ENCODE data around the gene GLIPR1L2. TPM values are rescaled to one million over a fixed set of nuclear protein-coding genes. Genes with fewer than 3 reads are reported as not detected.

GLIPR1L2 gene
- total RNA-seq, 1 experiment from 2014 or later: not detected

DNA sequence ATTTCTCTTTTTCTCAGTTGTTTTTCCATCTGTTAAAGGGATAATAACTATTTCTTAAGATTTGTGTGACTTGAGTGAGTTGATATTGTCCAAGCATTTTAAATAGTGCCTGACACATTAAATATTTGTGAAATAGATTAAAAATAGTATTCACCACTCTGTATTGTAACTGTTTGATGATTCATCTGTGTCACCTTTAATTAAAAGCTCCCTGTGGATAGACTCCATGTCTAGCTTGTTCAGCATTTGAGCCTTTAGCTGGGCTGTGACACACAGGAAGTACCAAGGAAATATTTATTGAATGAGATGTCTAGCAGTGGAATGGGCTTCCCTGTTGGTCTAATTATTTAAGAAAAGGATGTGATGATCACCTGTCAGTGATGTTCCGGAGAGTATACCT lies 1.8 kb upstream of the GLIPR1L2 start:
- no peak overlapping the region for H3K27ac ChIP-seq (ENCODE audit: low read depth, low read length, poor library complexity, severe bottlenecking)
- no peaks in the 10 kb centered on the region for H3K36me3 ChIP-seq (ENCODE audit: insufficient read depth, low read length, poor library complexity, severe bottlenecking)
- DNase-seq (ENCODE audit: low spot score): peak; percentile 56
- H3K9me3 ChIP-seq (ENCODE audit: low read depth, low read length, poor library complexity, severe bottlenecking): no peaks in the 10 kb centered on the region
- TF ChIP-seq, protein P1, sequence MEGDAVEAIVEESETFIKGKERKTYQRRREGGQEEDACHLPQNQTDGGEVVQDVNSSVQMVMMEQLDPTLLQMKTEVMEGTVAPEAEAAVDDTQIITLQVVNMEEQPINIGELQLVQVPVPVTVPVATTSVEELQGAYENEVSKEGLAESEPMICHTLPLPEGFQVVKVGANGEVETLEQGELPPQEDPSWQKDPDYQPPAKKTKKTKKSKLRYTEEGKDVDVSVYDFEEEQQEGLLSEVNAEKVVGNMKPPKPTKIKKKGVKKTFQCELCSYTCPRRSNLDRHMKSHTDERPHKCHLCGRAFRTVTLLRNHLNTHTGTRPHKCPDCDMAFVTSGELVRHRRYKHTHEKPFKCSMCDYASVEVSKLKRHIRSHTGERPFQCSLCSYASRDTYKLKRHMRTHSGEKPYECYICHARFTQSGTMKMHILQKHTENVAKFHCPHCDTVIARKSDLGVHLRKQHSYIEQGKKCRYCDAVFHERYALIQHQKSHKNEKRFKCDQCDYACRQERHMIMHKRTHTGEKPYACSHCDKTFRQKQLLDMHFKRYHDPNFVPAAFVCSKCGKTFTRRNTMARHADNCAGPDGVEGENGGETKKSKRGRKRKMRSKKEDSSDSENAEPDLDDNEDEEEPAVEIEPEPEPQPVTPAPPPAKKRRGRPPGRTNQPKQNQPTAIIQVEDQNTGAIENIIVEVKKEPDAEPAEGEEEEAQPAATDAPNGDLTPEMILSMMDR (conservative IDR thresholded peaks at IDR 0.05; ENCODE audit: low read depth, low read length): no peak
- no peak for TF ChIP-seq EZH2 (IDR thresholded peaks at IDR 0.05; ENCODE audit: borderline replicate concordance, low read depth, low read length, poor library complexity, severe bottlenecking)
- ChIA-PET POLR2A (ENCODE audit: low non-redundant PET) (no interaction called here), CTCF (no interaction called here)
- intact Hi-C loops (cut with micrococcal nuclease; ENCODE audit: unreplicated experiment): no loop called here
- peak overlapping the region; percentile 56 for H3K4me3 ChIP-seq (ENCODE audit: low read depth, low read length, poor library complexity, severe bottlenecking)
- H3K27me3 ChIP-seq (replicated peaks; ENCODE audit: insufficient read depth, low read depth, low read length, poor library complexity): no peaks in the 10 kb centered on the region
- no TSS peak for BruUV-seq (replicated peaks)
- peaks cover 9% of the 10 kb centered on the region for H3K4me1 ChIP-seq (ENCODE audit: insufficient read depth, low read length, poor library complexity, severe bottlenecking)

DNA sequence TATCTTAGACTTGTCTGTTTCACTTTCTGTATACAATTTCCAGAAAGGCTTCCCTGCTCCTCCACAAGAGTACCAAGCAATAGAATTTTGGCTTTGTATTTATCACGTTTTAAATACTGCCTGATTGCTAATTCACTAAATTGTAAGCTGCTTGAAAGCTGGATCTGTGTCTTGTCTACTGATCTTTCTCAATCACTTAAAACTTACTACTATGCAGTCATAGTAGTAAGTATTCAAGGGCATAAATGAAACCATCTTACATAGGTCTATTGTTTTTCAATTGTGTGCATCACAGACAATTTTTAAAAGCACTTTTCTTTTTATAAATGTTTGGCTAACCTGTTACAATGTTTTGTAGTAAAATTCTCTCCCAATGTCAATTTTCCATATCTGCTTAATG lies 1.2 kb upstream of the GLIPR1L2 start:
- TF ChIP-seq, protein P1 (conservative IDR thresholded peaks at IDR 0.05; ENCODE audit: low read depth, low read length): no peak
- no peak for TF ChIP-seq EZH2 (IDR thresholded peaks at IDR 0.05; ENCODE audit: borderline replicate concordance, low read depth, low read length, poor library complexity, severe bottlenecking)
- H3K27ac ChIP-seq (ENCODE audit: low read depth, low read length, poor library complexity, severe bottlenecking): no peak overlapping the region
- no peaks in the 10 kb centered on the region for H3K27me3 ChIP-seq (replicated peaks; ENCODE audit: insufficient read depth, low read depth, low read length, poor library complexity)
- H3K9me3 ChIP-seq (ENCODE audit: low read depth, low read length, poor library complexity, severe bottlenecking): no peaks in the 10 kb centered on the region
- no peaks in the 10 kb centered on the region for H3K36me3 ChIP-seq (ENCODE audit: insufficient read depth, low read length, poor library complexity, severe bottlenecking)
- H3K4me3 ChIP-seq (ENCODE audit: low read depth, low read length, poor library complexity, severe bottlenecking): peak overlapping the region; percentile 56
- BruUV-seq (replicated peaks): no TSS peak
- H3K4me1 ChIP-seq (ENCODE audit: insufficient read depth, low read length, poor library complexity, severe bottlenecking): peaks cover 9% of the 10 kb centered on the region
- CTCF ChIA-PET: no interaction called here
- no peak for DNase-seq (ENCODE audit: low spot score)
- intact Hi-C loops (cut with micrococcal nuclease; ENCODE audit: unreplicated experiment): loop anchor here (5.0 kb wide), 2 partner anchors 57 to 93 kb away; partner anchors contain the start of genes CAPS2, GLIPR1 and GLIPR1L1
- POLR2A ChIA-PET (ENCODE audit: low non-redundant PET): no interaction called here

DNA sequence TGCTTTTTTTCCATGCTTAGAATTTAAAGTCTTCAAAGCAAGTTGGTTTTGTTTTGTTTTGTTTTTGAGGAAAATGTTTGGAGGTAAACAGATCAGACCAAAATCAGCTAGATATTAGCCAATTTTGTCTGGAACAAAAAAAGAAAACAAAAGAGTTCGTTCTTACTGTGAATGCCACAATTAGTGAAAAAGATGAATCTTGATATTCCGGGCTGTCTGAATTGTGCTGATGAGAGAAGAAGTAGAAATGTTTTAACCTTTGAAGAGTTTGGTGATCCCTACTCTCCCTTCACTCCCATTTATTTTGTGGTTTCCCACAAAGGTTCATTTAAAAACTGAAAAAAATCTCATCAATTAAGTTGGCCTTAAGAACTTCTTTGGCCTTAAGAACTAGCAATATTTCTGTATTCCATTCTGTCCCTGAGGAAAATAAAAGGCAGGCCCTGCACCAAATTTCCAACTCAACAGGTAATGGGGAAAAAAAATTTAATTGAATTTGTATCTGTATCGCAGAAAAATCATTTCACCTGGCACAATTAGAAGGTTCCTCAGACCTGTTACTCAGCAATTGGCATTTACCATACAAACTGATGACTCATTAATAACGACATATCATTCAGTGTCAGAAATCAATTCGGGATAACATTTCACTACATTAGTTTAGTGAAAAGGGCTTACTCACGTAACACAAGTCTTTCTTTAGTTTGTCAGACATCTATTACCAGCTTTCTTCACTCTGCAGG lies 562 bp upstream of the GLIPR1L2 start:
- peaks cover 9% of the 10 kb centered on the region for H3K4me1 ChIP-seq (ENCODE audit: insufficient read depth, low read length, poor library complexity, severe bottlenecking)
- H3K4me3 ChIP-seq (ENCODE audit: low read depth, low read length, poor library complexity, severe bottlenecking): peak overlapping the region; percentile 56
- no peaks in the 10 kb centered on the region for H3K9me3 ChIP-seq (ENCODE audit: low read depth, low read length, poor library complexity, severe bottlenecking)
- intact Hi-C loops (cut with micrococcal nuclease; ENCODE audit: unreplicated experiment): loop anchor here (5.0 kb wide), 2 partner anchors 58 to 92 kb away; partner anchors contain the start of genes CAPS2, GLIPR1 and GLIPR1L1
- no peaks in the 10 kb centered on the region for H3K27me3 ChIP-seq (replicated peaks; ENCODE audit: insufficient read depth, low read depth, low read length, poor library complexity)
- TSS peak; percentile 86 for BruUV-seq (replicated peaks)
- no peak for DNase-seq (ENCODE audit: low spot score)
- no peak for TF ChIP-seq EZH2 (IDR thresholded peaks at IDR 0.05; ENCODE audit: borderline replicate concordance, low read depth, low read length, poor library complexity, severe bottlenecking)
- TF ChIP-seq, protein P1 (conservative IDR thresholded peaks at IDR 0.05; ENCODE audit: low read depth, low read length): no peak
- ChIA-PET CTCF (interaction anchor here (0.6 to 1.3 kb wide), 6 partner anchors 16 to 276 kb away, joined by 3 to 9 read pairs (median 6); partner anchors contain the start of gene GLIPR1), POLR2A (ENCODE audit: low non-redundant PET) (no interaction called here)
- no peaks in the 10 kb centered on the region for H3K36me3 ChIP-seq (ENCODE audit: insufficient read depth, low read length, poor library complexity, severe bottlenecking)
- peak overlapping the region; percentile 49 for H3K27ac ChIP-seq (ENCODE audit: low read depth, low read length, poor library complexity, severe bottlenecking)

Measured in A673 (cell line).